Hepatic stellate cell (primary cell): Measurements from ENCODE around the gene APP.

Experiments used
- DNase-seq: peaks from one replicate; pipeline ENCODE4 v3.0.0; 2011; ENCODE audit warnings: low spot score

The APP gene

DNA sequence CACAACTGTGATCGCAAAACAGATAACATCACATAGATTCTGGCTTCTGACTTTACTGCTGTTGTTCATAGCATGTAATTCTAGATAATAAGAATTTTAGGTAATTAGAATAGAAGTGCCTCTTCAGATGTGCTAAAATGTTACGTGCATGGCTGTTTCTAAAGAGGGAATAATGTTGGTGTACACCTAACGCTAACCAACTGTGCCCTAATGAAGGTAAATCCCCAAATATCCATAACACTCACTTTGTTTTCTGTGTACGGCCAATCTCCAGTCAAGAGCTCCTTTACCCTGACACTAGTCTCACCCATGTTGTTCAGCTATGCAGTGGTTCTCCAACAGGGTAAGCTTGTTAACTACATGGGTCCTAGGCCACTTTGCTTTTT is 44.4 kb downstream of the APP start:
- DNase-seq, result no peak

DNA sequence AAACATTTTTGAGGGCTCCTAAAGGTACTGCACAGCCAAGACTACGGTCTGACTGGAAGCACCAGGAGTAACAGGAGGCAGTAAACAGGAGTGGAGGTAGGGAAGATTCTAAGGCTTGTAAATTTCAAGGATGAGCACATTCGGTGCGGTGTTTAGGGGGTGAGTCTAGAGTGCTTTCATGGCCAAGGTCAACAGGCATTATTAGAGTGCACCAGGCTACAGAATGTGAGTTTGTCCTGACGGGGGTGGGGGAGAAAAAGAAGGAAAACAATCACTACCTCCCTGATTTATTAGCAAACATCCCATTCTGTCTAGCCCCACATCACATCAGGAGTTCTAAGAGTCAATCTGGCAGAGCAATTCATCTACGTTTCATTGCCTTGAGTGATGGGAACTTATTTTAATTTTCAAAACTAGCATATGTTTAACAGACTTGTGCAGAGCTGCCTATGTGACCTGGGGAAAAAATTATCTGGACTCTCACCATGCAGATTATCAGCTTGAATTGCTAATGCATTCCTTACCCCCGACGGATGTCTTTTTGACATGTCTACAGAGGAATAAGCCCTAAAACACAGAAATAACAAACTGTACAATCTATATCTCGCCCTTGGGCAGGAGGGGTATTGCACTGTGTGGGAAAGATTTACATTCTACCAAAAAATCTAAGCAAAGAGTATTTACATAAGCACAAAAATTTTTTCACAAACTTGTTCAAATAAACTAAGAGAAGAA is 45.0 kb downstream of the APP start:
- DNase-seq, result no peak

DNA sequence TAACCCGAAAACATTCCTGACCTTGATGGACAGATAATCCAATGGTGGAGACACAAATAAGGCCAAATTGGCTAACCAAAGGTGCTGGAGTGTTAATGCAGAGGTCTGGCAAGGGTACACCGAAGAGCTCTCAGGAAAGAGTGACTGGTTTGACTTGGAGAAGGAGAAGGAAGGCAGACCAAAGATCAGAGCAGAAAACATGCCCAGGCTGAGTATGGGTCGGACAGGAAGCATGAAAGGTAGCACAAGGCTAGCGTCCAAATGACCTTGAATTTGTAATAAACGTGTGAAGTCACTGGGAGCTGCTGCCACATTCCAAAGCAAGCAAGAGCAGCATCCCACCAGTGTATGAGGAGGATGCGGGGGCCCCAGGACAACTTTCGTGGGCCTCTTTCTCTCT is 45.7 kb downstream of the APP start:
- no peak for DNase-seq

DNA sequence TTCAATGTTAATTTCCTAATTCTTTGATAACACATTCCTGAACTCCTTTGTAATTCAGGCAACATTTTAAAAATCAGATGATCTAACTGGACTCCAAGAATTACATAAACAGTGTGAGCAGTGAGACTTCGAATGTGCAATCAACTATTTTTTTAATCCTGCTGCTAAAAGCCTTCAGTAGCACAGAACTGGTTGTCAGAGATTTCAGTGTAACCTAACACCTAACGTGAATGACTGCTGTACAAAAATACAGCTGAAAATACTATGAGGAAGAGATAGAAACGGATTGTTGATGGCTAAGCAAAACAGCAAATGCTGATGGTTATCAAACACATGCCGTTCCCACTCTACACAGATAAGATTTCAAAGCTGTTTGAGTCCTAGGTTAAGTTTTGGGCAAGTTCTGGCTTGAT is 46.1 kb downstream of the APP start:
- no peak for DNase-seq

DNA sequence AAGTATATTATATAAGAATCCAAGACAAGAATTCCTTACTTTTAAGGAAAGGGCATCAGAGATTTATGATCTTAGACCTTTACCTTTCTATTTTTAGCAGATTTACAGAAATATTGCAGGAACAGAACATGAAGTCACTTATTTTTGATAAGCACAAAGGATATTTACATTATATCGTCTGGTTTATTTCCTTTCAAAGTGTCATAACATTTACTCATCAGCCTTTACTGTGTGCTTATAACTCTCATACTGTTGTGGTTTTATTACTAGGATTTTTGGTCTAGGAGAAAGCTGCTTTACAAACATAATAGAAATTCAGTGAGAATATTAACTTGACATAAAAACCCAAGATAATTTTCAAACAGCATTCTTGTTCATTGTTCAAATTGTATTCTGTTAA is 47.6 kb downstream of the APP start:
- DNase-seq, result no peak

DNA sequence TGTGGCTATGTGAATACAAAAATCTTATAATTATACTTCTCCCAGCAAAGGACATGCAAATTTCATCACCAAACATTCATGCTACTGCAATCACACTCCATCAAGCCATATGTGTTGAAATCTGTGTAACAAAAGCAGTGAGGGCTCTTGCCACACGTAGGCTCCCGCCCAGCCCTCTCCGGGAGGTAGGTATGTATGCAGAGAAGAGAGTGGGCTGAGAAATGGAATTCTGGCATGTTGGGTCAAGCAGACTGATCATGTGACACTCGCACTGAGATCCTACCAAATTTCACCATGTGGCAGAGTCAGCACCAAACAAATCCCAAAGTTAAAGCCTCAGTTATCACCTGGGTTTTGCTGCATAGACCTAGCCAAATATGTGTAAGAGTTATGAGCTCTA is 49.7 kb downstream of the APP start:
- no peak for DNase-seq

DNA sequence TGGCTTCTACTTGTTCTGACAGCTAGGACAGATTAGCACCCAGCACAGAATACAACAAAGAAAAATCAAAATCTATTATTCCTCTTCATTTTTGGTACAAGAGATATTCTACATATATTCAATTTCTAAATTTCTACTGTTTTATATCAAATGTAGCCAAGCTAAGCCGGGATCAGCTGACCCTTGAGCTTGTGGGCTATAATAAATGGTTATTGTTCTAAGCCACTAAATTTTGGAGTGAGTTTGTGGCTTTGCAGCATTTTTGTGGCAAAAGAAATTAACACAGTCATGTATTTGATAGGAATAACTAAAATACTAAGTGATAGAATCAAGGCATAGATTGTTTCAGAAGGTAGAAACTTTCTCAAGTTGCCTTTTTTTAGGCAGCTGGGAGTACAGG is 50.7 kb downstream of the APP start:
- DNase-seq, result no peak

DNA sequence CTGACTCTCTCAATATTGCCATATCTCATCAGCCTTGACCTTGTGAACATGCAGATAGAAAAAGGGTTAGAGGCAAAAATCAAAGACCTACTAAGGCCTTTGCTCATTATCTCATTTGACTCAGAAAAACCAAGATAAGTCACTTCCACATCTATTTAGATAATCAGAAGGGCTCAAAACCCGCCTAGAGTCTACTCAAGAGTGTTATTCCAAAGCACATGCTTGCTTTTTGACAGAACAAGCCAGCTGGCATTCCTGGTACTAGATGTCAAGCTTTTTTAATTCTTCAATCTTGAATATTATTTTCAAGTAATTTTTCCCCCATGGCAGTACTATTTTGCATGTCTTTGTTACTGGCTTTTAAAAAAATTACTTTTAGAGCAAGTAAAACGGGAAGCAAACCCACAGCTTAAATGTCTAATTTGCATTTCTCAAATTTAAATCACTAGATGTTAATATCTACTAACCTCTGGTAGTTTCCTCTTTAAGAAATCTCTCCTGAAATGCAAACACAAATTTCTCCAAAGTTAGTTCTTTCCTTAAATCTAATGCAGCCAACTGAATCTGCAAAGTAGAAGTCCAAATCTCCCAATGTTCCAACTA is 51.5 kb downstream of the APP start:
- no peak for DNase-seq

DNA sequence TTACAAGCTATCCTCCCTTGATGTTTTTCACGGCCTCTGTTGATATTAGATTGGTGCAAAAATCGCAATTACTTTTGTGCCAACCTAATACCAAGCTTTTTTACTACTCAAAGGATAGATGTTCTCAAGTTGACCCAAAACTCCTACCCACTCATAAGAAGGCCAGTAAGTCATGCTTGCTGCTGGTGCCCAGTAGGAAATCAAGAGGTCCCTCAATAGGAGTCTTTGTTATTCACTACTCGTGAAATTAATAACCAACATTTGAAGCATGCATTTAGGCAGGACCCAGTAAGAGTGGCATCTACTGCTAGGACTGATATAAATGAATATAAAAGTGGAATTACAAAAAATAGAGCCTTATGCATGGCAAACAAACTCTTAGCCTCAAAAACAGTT is 52.6 kb downstream of the APP start:
- no peak for DNase-seq

DNA sequence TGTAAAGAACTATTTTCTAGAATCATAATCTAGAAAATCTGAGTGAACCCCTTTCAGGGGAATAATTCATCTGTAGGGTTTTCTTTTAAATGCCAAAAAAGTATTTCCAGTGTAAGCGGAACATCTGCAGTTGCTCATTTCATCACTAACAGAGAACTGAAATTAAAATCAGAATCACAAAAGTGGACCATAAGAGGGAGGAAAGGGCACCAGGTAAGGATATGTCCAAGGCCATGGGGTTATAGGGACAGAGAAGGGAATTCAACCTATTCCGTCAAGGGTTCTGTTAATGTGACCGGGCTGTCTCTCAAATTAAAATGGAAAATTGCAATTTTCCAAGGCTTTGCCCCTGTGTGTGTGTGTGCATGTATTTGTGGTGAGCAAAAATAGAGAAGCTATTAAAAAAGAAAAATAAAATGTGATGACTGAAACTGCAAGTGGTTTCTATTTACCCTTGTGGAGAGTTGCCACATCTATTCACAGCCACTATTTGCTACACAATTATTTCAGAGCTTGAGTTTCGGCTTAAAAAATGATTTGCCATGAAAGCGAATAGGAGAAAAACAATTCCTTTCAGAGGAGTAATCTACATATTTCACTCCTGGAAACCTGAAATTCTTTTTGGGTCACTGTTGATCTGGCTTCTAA is 53.1 kb downstream of the APP start:
- no peak for DNase-seq

DNA sequence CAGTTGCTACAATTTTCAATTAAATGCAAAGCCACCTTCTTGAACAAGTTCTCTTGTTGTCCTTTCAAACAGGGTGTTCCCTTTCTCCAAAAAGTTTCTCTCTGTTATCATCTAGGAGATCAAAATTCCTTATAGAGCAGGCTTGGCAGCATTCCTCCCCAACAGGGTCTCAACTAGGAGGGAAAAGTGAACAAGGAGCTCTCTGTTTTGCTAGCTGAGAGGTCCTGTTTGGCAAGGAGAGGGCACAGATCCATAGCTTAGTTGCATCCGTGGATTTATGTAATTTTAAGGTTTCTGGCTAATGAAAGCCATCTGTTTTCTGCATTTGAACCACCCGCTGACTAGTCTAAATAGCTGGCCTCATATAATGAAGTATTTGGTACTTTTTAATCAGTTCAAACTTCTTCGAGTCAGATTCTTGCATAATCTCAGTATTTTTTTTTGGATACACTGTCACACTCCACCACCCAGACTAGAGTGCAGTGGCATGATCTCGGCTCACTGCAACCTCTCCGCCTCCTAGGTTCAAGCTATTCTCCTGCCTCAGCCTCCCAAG is 54.0 kb downstream of the APP start:
- no peak for DNase-seq

DNA sequence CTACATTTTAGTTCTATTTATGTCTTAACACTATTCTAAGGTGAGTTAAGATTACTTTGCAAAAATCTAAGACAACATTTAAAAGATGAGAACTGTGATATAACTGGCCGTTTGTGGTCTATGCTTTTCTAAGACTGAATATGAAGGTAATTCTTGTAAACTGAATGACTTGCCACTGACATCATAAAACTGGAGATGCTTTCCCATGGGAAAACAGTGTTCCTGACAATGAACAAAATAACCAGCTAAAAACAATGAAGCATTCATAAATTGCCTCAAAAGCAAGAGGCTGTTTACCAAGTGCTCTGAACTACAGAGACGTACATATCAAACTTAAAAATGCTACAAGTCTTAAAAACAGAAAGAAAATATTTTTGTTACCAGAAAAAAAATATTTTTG is 54.7 kb downstream of the APP start:
- DNase-seq, result no peak

DNA sequence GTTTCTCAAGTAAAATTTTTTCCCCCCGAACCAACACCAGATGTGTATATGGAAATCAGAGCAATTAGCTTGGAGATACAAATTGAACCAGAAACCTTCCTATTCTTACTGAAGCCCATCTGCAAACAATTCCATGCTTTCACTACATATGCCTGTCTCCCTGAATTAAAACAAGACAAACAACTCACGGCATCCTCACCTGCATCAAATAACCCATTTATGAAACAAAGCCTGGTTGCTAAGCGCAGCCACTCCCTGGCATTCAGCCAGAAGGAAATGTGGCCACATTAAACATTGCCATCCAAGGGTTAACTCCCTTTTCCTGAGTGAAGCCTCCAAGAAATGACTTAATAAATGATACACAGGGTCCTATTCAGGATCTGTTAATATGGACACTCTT is 55.3 kb downstream of the APP start:
- no peak for DNase-seq

DNA sequence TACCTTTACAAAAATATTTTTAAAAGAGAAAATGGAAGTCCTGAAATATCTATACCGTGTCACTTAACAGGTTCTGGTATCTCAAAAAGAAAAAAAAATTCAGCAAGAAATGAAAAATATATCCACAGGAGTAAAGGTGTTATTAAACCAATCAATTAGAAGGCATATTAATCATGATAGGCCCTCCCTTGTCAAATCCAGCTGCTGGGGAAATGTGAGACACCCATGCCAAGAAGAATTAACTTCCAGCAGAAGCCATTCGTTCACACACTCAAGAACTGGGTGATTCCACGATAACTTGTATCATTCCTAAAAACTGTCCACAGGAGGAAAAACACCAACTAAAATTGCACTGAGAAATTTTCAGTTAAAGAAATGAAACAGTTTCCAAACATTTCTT is 57.6 kb downstream of the APP start:
- DNase-seq, result no peak

DNA sequence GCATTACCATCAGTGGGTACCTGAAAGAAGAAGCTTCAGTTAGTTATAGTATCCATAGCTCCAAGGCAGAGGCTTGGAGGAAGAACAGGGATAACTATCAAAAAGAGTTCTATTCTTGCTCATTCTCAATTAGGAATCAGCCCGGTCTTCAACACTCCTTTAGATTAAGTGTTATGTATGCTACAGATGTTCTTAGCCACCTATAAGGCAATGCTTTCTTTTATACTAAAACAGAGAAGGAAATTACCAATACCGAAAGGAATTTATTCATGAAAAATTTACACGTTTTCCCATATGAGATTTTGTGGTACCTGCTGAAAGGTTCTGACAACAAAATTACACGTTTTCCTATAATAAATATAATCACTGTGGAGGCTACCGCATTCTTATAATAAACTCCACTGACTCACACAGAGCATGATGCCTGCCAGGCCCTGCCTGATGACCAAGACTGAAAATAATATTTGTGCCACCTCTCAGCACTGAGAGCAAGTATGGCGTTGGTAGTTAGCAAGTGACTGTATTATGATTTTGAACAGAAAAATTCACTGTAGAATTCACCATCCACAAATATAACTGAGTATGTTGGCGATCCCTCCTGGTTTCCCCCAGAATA is 58.3 kb downstream of the APP start:
- DNase-seq, result no peak

DNA sequence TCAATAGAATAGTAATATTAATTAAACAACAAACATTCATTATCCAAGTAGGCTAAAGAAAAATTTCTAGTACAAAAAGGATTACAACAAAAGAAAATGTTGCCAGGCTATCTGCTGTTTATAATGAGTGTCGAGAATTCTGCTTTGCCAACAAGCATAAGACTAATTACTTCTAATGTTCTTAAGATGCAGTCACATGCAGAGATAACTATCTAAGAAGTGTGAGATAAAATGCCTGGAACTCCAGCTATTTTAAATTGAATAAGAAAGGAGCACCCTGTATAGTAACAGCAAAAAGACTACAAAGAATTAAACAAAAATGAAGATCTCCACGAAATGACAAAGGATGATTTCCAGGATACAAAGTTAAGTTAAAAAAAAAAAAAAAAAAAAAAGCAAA is 59.9 kb downstream of the APP start:
- no peak for DNase-seq

DNA sequence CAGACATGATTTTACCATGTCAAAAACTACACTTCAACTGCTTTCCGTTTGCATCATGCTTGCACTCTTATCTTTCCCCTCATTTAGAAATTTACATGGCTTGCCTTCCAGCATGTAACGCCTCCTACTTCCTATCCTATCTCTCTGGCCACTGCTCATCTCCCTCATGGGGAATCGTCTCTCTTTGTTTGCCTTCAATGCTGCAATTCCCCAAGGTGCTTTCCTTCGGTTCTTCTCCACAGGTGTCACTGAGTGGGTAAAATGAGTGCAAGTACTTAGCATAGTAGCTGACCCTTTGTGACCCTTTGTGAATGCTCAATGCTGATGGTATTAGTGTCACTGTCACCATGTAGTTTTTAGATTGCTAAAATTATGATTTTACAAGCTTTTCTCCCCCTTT is 63.1 kb downstream of the APP start:
- DNase-seq, result no peak

DNA sequence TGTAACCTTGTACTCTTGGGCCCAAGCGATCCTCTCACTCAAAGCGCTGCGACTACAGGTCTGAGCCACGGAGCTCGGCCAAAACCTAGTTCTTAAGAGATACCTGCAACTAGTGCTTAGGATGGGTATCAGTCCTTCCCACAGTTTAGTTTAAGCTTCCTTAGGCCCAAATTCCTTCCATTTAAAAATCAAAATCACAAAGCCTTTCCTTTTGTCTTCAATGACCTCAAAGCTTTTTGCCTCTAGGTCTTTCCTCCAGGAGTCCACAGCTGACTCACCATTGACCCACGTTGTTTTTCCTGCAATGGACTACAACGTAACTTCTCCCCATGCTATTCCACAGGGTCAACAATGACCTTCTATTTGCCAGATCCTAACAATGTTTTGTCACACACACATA is 64.0 kb downstream of the APP start:
- no peak for DNase-seq

DNA sequence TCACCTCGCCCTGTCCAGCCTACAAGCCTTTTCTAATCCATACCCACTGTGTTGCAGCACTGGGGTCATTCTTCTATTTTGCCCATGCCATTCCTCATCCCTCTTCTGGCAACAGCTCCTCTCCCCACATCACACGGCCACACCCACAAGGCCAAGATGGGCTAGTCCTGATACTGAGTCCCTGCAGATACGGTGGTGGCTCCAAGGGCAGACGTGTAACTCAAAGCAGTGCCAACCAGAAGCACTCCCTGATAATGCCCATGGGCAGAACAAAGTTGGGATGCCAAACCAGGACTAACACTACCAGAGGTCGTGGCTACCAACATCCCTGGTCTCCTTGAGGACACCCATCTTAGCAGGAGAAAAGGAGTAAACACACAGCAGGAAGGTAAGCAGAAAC is 64.8 kb downstream of the APP start:
- DNase-seq, result no peak

DNA sequence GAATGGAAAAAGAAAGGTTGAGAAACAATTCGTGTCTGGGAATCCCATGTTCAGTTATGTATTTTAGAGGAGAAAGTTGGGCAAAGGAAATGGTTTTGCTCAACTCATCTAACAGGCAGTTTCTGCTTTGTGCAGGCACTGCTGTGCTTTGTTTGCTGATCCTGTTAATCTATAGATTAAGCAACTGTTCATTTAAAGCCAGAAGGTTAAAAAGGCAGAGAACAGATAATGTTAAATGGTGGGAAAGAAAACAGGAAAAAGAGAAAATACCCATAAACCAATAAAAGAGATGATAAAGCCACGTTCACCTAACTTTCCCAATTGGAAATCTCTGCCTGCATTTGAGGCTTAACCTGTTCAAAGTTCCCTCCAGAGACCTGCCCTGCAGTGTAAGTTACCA is 70.0 kb downstream of the APP start:
- DNase-seq, result no peak

DNA sequence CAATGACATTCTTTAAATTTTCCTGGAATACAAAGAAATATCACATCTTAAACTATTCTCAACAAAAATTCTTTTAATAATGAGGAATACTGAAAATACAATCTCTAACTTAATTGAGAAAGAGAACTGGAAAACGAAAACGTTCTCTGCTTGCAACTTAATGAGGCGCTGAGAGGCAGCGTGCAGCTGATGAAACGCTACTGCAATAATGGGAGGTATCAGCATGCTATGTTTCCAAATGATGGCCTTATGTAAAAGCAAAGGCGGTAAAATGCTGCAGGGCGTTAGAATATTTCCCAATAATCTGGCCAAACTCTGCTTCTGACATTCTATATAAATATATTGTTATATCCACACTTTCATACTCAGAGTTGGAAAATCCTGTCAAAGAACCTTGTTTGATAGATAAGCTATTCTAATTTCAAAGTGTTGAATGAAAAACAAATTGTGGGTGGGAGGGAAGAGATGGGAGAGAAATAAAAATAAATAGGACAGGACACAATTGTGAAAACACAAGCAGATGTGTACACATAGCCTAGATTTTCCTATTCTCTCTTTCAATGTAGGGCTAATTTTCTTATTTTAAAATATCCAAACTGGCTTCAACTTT is 70.9 kb downstream of the APP start:
- no peak for DNase-seq

DNA sequence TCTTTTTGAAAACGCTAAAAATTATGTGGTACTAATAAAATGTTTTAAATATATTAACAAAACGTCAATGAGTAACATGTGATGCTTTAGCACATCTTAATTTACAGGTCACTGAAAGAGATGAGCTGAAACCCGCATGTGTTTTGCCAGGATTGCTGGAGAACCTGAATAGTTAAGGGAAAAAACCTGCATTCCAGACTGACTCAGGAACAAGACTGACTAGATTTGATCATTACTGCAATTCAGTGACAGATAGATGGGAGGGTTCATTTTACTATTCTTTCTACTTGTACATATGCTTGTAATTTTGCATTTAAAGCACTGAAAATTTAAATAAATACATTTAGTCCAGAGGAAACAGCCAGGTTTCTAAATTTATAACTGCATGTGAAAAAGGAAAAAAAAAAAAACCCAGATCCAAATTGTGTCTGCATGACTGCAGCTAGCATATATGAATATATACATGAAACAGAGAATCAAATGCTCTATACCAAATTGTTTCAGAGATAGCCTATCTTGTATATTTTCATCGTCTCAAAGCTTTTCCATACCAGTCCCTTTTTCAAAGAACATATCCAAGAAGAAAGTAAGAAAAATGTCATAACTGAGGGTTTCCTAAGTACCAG is 71.7 kb downstream of the APP start:
- no peak for DNase-seq
